ENCODE measurements around the gene NKAIN2.

DNA sequence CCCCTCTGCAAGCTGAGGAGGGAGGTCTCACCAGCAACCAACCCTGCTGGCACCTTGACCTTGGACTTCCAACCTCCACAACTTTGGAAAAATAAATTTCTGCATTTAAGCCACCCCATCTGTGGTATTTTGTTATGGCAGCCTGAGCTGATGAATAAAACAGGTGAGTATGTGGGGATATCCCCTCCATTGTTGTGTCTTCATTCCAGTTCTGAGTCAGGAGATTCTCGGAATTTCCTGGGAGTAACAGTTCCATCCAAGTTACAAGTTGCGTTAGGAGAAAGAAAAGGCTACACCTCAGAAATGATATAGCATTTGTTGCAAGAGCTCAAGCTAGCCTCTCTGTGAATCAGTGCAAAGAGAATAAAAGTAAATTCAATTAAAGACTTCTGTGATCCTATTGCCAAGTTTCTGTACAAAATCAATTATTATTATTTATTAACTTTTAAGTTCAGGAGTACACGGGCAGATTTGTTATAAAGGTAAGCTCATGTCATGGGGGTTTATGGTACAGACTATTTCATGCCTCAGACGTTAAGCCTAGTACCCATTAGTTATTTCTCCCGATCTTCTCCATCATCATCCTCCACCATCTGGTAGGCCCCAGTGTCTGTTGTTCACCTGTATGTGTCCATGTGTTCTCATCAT lies 153.0 kb downstream of the NKAIN2 start:
- TF ChIP-seq, protein P1, sequence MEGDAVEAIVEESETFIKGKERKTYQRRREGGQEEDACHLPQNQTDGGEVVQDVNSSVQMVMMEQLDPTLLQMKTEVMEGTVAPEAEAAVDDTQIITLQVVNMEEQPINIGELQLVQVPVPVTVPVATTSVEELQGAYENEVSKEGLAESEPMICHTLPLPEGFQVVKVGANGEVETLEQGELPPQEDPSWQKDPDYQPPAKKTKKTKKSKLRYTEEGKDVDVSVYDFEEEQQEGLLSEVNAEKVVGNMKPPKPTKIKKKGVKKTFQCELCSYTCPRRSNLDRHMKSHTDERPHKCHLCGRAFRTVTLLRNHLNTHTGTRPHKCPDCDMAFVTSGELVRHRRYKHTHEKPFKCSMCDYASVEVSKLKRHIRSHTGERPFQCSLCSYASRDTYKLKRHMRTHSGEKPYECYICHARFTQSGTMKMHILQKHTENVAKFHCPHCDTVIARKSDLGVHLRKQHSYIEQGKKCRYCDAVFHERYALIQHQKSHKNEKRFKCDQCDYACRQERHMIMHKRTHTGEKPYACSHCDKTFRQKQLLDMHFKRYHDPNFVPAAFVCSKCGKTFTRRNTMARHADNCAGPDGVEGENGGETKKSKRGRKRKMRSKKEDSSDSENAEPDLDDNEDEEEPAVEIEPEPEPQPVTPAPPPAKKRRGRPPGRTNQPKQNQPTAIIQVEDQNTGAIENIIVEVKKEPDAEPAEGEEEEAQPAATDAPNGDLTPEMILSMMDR (IDR thresholded peaks at IDR 0.05; ENCODE audit: low read depth, low read length): no peak
- no peak for TF ChIP-seq POLR2A (IDR thresholded peaks at IDR 0.05; ENCODE audit: extremely low read depth, insufficient read length)
